Right lobe of liver (tissue), 6 donors: ENCODE data around the gene CUEDC1. TPM values are rescaled to one million over a fixed set of nuclear protein-coding genes. Genes with fewer than 3 reads are reported as not detected.

Experiments
- ATAC-seq, 4 donors: fragments of 200-7000 bp; cut with Tn5 transposase; one replicate each; pipeline ENCODE4 v1.9.1; 2020; ENCODE audit warnings: mild to moderate bottlenecking in 4 of 4, moderate library complexity in 4 of 4
- DNase-seq, 3 donors: peaks; one replicate each; pipeline ENCODE4 v3.0.0-alpha.2; 2020
- H3K27ac ChIP-seq, 3 donors: fragments of 200-600 bp; one replicate each; pipeline ENCODE4 v1.8.0; 2022
- H3K27me3 ChIP-seq, 2 donors: fragments of 200-600 bp; one replicate each; pipeline ENCODE4 v1.8.0; 2022
- H3K36me3 ChIP-seq, 4 donors: fragments of 200-600 bp; sonication (generic) in 1 of 4; one replicate each; pipeline versions ENCODE4 v1.5.1 to v1.8.0; 2017 to 2022; ENCODE audit warnings: control low read depth in 1 of 4
- H3K4me1 ChIP-seq, 4 donors: fragments of 200-600 bp; sonication (generic) in 1 of 4; one replicate each; pipeline versions ENCODE4 v1.5.1 to v1.8.0; 2017 to 2022; ENCODE audit warnings: control low read depth in 1 of 4
- H3K4me3 ChIP-seq, 3 donors: fragments of 200-600 bp; one replicate each; pipeline ENCODE4 v1.8.0; 2022
- H3K9me3 ChIP-seq, 4 donors: fragments of 200-600 bp; sonication (generic) in 1 of 4; one replicate each; pipeline versions ENCODE4 v1.5.1 to v1.8.0; 2017 to 2022; ENCODE audit warnings: control low read depth in 1 of 4
- POLR2A ChIP-seq: fragments of 450-650 bp; IDR thresholded peaks from one replicate; pipeline ENCODE4 v1.6.1; 2017; ENCODE audit warnings: antibody characterized with exemption, mild to moderate bottlenecking
- WGBS: methylation state at CpG from one replicate; pipeline ENCODE4 v1.1.6; 2018; ENCODE audit warnings: low coverage, low lambda C conversion rate; ENCODE audit not compliant: insufficient coverage; ENCODE audit errors: missing lambda C conversion rate; 5-methylcytosine and 5-hydroxymethylcytosine counted together
- intact Hi-C, 2 donors: fragments of 100-400 bp; cut with DNase I; formaldehyde crosslinking; loops; one replicate each; pipeline versions ENCODE4 v1.11.2 to v1.14.1; 2022
- total RNA-seq, 6 experiments: library from RNA; depleted of rRNA in 2 of 6; stranded (reverse); fragments of >200 nt in 2 of 6; fragmentation: NEBNext Ultra II Directional in 3 of 6; extraction: Animal tissue kit (Norgen Biotek cat#: 25700) in 3 of 6; gene quantifications; one replicate each; pipeline versions ENCODE4 v1.1.0 to v1.2.4, GENCODE V29; 2016 to 2023
- TF ChIP-seq, protein P1 (sequence below), 4 donors: fragments of 200-600 bp in 3 of 4; fragments of 450-650 bp in 1 of 4; IDR thresholded peaks; one replicate each; pipeline versions ENCODE4 v1.5.1 to v1.8.0; 2016 to 2022; ENCODE audit warnings: antibody characterized with exemption in 4 of 4, mild to moderate bottlenecking in 2 of 4
- donor health status: DM: no; HTN: yes; CAD: no.
- donor health status: DM: no; HTN: no; CAD: no.
- donor health status: DM: no; HTN: no; CAD: no.
- donor health status: DM: no; HTN: yes; CAD: no.
- donor health status: DM: no; HTN: yes; CAD: no.

The CUEDC1 gene
- total RNA-seq, 6 experiments from 2014 or later: 4.0 to 8.5 (median 5.5) TPM

DNA sequence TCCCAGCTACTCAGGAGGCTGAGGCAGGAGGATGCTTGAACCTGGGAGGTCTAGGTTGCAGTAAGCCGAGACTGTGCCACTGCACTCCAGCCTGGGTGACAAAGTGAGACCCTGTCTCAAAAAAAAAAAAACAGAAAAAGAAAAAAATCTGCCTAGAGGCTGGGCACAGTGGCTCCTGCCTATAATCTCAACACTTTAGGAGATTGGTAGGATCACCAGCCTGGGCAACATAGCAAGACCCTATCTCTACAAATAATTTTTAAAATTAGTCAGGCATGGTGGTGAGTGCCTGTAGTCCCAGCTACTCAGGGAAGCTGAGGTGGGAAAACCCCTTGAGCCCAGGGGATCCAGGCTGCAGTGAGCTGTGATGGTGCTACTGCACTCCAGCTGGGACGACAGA is 17.7 kb downstream of the CUEDC1 start:
- Histone ChIP-seq H3K36me3 (no peaks in the 10 kb centered on the region), H3K27me3 (no peaks in the 10 kb centered on the region), H3K9me3 (no peaks in the 10 kb centered on the region), H3K27ac (no peak overlapping the region), H3K4me3 (no peak overlapping the region), H3K4me1 (peaks cover 0 to 12% (median 2%) of the 10 kb centered on the region in 4 donors)
- TF ChIP-seq, protein P1, sequence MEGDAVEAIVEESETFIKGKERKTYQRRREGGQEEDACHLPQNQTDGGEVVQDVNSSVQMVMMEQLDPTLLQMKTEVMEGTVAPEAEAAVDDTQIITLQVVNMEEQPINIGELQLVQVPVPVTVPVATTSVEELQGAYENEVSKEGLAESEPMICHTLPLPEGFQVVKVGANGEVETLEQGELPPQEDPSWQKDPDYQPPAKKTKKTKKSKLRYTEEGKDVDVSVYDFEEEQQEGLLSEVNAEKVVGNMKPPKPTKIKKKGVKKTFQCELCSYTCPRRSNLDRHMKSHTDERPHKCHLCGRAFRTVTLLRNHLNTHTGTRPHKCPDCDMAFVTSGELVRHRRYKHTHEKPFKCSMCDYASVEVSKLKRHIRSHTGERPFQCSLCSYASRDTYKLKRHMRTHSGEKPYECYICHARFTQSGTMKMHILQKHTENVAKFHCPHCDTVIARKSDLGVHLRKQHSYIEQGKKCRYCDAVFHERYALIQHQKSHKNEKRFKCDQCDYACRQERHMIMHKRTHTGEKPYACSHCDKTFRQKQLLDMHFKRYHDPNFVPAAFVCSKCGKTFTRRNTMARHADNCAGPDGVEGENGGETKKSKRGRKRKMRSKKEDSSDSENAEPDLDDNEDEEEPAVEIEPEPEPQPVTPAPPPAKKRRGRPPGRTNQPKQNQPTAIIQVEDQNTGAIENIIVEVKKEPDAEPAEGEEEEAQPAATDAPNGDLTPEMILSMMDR (IDR thresholded peaks at IDR 0.05): no peak
- TF ChIP-seq POLR2A: no peak
- no peak for DNase-seq
- WGBS: 90% methylated on average over 2 of the region's 2 CpGs
- no peak for ATAC-seq
- intact Hi-C loops: no loop called here

DNA sequence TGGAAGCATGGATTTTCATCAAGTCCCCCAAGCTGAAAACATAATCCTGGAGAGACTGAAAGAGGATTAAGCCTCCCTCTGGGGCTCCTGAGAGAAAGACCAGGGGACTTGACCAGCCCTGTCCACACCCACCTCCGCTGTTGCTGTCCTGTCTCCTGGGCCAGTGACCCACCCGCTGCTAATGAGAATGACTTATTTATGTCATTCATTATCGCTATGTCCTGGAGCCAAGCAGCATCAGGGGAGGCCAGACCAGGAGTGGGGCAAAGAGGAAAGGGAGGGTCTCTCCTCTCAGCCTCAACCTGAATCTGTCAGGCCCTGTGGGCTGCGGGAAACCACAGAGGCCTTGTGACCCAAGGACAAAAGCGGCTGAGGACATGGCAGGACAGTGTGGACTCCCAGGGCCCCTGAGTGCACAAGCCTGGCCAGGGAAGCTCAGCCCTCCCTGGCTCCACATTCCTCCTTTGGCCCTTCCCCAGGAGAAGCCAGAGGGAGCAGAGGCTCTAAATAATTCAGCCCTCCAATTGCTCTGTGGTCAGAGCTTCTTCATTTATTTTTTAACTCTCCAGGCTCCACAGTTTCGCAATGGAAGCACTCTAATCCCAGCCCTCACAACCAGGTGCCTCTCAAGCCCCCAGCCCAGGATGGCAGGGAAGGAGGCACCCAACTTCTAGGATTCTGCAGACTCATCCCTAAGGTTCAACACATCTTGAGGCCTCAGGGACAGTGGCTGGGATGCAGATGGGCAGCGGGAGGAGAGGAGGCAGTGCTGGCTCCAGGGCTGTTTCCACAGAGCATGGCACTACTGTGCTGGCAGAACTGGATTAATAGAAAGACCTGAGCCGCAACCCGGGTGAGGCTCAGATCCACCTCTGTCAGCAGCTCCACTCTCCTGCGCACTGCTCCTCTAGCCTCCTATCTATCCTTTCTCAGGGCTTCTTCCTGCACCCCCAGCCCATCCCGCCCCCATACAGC is 19.1 kb downstream of the CUEDC1 start:
- intact Hi-C loops: no loop called here
- no peak for TF ChIP-seq POLR2A
- TF ChIP-seq, protein P1 (IDR thresholded peaks at IDR 0.05): no peak
- H3K4me3 ChIP-seq: no peak overlapping the region
- H3K27me3 ChIP-seq: no peaks in the 10 kb centered on the region
- ATAC-seq: peak; percentile 13 to 59 (median 48)
- peak overlapping the region; percentile 38 to 49 (median 40) for H3K27ac ChIP-seq
- no peaks in the 10 kb centered on the region for H3K36me3 ChIP-seq
- no peak for DNase-seq
- H3K9me3 ChIP-seq: no peaks in the 10 kb centered on the region
- peaks cover 0 to 12% (median 2%) of the 10 kb centered on the region in 4 donors for H3K4me1 ChIP-seq
- WGBS: 83% methylated on average over 2 of the region's 11 CpGs

DNA sequence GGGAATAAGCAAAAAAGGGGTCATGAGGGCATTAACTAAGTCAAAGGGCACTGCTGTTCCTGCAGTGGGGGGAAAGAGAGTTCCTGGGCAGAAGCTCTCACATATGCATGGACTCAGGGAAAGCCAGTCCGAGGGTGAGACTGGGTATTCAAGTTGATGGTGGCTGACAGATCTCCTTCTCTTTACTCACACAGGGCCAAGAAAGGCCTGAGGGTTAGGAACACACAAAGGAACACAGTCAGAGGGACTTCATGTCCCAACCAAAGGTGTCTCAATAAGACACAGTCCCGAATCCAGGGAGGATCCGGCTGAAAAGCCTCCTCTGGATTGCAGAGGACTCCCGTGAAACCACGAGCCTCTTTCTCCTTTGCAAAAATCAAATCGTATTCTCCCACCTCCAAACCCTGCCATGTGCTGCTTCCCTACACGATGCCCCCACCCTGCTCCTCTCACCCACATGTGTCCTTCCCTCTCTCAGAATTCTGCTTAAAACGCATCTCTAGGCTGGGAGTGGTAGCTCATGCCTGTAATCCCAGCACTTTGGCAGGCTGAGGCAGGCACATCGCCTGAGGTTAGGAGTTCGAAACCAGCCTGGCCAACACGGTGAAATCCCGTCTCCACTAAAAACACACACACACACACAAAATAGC is 23.6 kb downstream of the CUEDC1 start:
- Histone ChIP-seq H3K27me3 (no peaks in the 10 kb centered on the region), H3K36me3 (no peaks in the 10 kb centered on the region), H3K27ac (no peak overlapping the region), H3K9me3 (no peaks in the 10 kb centered on the region), H3K4me3 (no peak overlapping the region), H3K4me1 (peaks cover 0 to 5% (median 0%) of the 10 kb centered on the region in 4 donors)
- TF ChIP-seq, protein P1 (IDR thresholded peaks at IDR 0.05): no peak
- TF ChIP-seq POLR2A: no peak
- WGBS: 85% methylated on average over 10 of the region's 12 CpGs
- intact Hi-C loops: no loop called here
- no peak for DNase-seq
- no peak for ATAC-seq

DNA sequence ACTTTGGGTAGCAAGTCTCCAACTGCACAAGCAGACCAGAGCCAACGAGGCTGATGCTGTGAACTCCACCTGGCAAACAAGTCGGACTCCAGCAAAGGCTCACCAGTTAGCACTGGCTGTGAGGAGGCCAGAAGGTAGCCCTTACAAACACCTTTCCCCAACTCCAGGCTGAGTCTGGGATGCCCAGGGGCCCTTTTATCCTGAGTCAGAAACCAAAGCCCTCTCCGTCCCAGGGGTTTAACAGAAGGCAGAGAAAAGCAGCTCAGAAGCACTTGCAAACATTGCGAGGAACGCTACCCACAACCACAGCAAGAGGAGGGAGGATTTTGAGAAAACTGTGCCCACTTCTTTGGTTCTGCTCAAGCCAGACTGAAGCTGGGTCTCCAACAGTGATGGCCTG is 25.0 kb downstream of the CUEDC1 start:
- 91% methylated on average over 3 of the region's 5 CpGs for WGBS
- no peak for DNase-seq
- Histone ChIP-seq H3K27ac (no peak overlapping the region), H3K9me3 (no peaks in the 10 kb centered on the region), H3K4me1 (no peaks in the 10 kb centered on the region), H3K27me3 (no peaks in the 10 kb centered on the region), H3K36me3 (no peaks in the 10 kb centered on the region), H3K4me3 (no peak overlapping the region)
- ATAC-seq: no peak
- TF ChIP-seq, protein P1 (IDR thresholded peaks at IDR 0.05): no peak
- no peak for TF ChIP-seq POLR2A
- intact Hi-C loops: no loop called here
